ENCODE data around the gene FSTL4. TPM values are rescaled to one million over a fixed set of nuclear protein-coding genes. Genes with fewer than 3 reads are reported as not detected.

FSTL4 gene
- polyA plus RNA-seq, 3 donors = not detected

GRCh38 chr5:133353741-133354140 is 258.6 kb downstream of the FSTL4 start:
- WGBS (ENCODE audit: insufficient coverage) = 71% methylated on average over 6 of the region's 8 CpGs
- H3K9me3 ChIP-seq (replicated peaks in 1 of 2; ENCODE audit: control insufficient read depth in 1 of 2, insufficient read depth in 1 of 2, low read length in 2 of 2) = no peaks in the 10 kb centered on the region
- H3K9ac ChIP-seq (ENCODE audit: insufficient read depth, low read length, poor library complexity, severe bottlenecking) = no peak overlapping the region
- H3K79me2 ChIP-seq (ENCODE audit: insufficient read depth, low read length) = no peaks in the 10 kb centered on the region
- no peaks in the 10 kb centered on the region for H3K9me3 Mint-ChIP-seq
- no peaks in the 10 kb centered on the region for H3K36me3 Mint-ChIP-seq
- no peaks in the 10 kb centered on the region for H3K4me1 ChIP-seq (ENCODE audit: control insufficient read depth in 1 of 2, insufficient read depth in 2 of 2, low read length in 2 of 2)
- H3K27ac ChIP-seq (ENCODE audit: low read depth in 1 of 2, low read length in 2 of 2) = no peak overlapping the region
- H4K20me1 ChIP-seq (ENCODE audit: insufficient read depth, low read length) = no peaks in the 10 kb centered on the region
- intact Hi-C loops (cut with micrococcal nuclease) = no loop called here
- no peak overlapping the region for H3K4me3 ChIP-seq (replicated peaks in 1 of 3; ENCODE audit: low read depth in 2 of 3, low read length in 3 of 3)
- H3K27me3 ChIP-seq (ENCODE audit: control insufficient read depth in 2 of 2, insufficient read depth in 2 of 2, low read length in 2 of 2) = no peaks in the 10 kb centered on the region
- H2AFZ ChIP-seq (ENCODE audit: insufficient read depth, low read depth, low read length, poor library complexity, severe bottlenecking) = no peak overlapping the region
- no peak overlapping the region for H3K27ac Mint-ChIP-seq
- H3K4me3 Mint-ChIP-seq = no peak overlapping the region
- no peaks in the 10 kb centered on the region for H3K36me3 ChIP-seq (replicated peaks in 1 of 2; ENCODE audit: control insufficient read depth in 1 of 2, insufficient read depth in 2 of 2, low read length in 2 of 2)
- H3K4me1 Mint-ChIP-seq = peaks cover 8% of the 10 kb centered on the region
- no peak overlapping the region for H3K4me2 ChIP-seq (replicated peaks; ENCODE audit: extremely low read depth, low read length, poor library complexity, severe bottlenecking)
- DNase-seq = no peak
- peaks cover 0 to 4% (median 2%) of the 10 kb centered on the region in 3 donors for H3K27me3 Mint-ChIP-seq (ENCODE audit: low read depth in 3 of 3)
- TF ChIP-seq, protein P1, sequence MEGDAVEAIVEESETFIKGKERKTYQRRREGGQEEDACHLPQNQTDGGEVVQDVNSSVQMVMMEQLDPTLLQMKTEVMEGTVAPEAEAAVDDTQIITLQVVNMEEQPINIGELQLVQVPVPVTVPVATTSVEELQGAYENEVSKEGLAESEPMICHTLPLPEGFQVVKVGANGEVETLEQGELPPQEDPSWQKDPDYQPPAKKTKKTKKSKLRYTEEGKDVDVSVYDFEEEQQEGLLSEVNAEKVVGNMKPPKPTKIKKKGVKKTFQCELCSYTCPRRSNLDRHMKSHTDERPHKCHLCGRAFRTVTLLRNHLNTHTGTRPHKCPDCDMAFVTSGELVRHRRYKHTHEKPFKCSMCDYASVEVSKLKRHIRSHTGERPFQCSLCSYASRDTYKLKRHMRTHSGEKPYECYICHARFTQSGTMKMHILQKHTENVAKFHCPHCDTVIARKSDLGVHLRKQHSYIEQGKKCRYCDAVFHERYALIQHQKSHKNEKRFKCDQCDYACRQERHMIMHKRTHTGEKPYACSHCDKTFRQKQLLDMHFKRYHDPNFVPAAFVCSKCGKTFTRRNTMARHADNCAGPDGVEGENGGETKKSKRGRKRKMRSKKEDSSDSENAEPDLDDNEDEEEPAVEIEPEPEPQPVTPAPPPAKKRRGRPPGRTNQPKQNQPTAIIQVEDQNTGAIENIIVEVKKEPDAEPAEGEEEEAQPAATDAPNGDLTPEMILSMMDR (IDR thresholded peaks at IDR 0.05) = no peak

DNA sequence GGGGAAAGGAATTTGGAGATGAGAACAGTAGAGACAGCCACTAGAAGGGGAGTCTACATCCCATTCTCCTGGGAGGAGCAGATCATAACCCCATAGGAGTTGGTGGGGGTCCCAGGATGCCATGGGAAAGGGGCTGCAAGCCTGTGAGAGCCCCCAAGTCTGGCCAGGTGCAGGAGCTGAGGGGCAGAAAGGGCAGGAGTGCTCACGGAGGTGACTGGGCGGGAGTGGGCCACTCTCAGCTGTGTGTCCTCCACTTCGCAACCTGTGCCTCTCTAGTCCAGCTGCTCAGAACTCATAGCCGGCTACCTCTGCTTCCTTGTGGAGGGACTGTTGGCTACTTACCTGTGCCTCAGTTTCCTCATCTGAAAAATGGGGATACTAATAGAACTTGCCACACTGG is 263.9 kb downstream of the FSTL4 start:
- Histone ChIP-seq H4K20me1 (ENCODE audit: insufficient read depth, low read length) (no peaks in the 10 kb centered on the region), H3K27ac (ENCODE audit: low read depth in 1 of 2, low read length in 2 of 2) (no peak overlapping the region), H2AFZ (ENCODE audit: insufficient read depth, low read depth, low read length, poor library complexity, severe bottlenecking) (no peak overlapping the region), H3K9me3 (replicated peaks in 1 of 2; ENCODE audit: control insufficient read depth in 1 of 2, insufficient read depth in 1 of 2, low read length in 2 of 2) (no peaks in the 10 kb centered on the region), H3K4me3 (replicated peaks in 1 of 3; ENCODE audit: low read depth in 2 of 3, low read length in 3 of 3) (no peak overlapping the region), H3K36me3 (replicated peaks in 1 of 2; ENCODE audit: control insufficient read depth in 1 of 2, insufficient read depth in 2 of 2, low read length in 2 of 2) (no peaks in the 10 kb centered on the region), H3K4me1 (ENCODE audit: control insufficient read depth in 1 of 2, insufficient read depth in 2 of 2, low read length in 2 of 2) (no peaks in the 10 kb centered on the region), H3K79me2 (ENCODE audit: insufficient read depth, low read length) (no peaks in the 10 kb centered on the region), H3K9ac (ENCODE audit: insufficient read depth, low read length, poor library complexity, severe bottlenecking) (no peak overlapping the region), H3K27me3 (ENCODE audit: control insufficient read depth in 2 of 2, insufficient read depth in 2 of 2, low read length in 2 of 2) (no peaks in the 10 kb centered on the region), H3K4me2 (replicated peaks; ENCODE audit: extremely low read depth, low read length, poor library complexity, severe bottlenecking) (no peak overlapping the region)
- no peak overlapping the region for H3K4me3 Mint-ChIP-seq
- H3K27ac Mint-ChIP-seq = no peak overlapping the region
- intact Hi-C loops (cut with micrococcal nuclease) = no loop called here
- no peak for DNase-seq
- H3K36me3 Mint-ChIP-seq = no peaks in the 10 kb centered on the region
- peaks cover 0 to 4% (median 0%) of the 10 kb centered on the region in 7 donors for H3K9me3 Mint-ChIP-seq
- TF ChIP-seq, protein P1 (IDR thresholded peaks at IDR 0.05) = no peak
- H3K4me1 Mint-ChIP-seq = peaks cover 5% of the 10 kb centered on the region
- H3K27me3 Mint-ChIP-seq (ENCODE audit: low read depth in 3 of 3) = peaks cover 0 to 3% (median 2%) of the 10 kb centered on the region in 3 donors
- 100% methylated on average over 3 of the region's 4 CpGs for WGBS (ENCODE audit: insufficient coverage)

All from CD14-positive monocyte (primary cell).